Measurements from ENCODE around the gene CD2AP. TPM values are rescaled to one million over a fixed set of nuclear protein-coding genes. Genes with fewer than 3 reads are reported as not detected.
A peak's percentile ranks its signal among the peaks of the same experiment; 100 is the strongest.
"Not testable (repeated sequence)": the region's sequence is repeated elsewhere in the genome, so short reads cannot be mapped to it uniquely, and the experiment has no call there.

Gene CD2AP
- total and polyA plus RNA-seq, 2 experiments from 2014 or later: 13.2 to 22.8 TPM

GRCh38 chr6:47476781-47477496 is 650 bp upstream of the CD2AP start:
- peaks cover 39% of the 10 kb centered on the region for H3K79me2 ChIP-seq (ENCODE audit: insufficient read depth)
- H3K9ac ChIP-seq: peak overlapping the region; percentile 96
- DNase-seq: peak; percentile 18
- peak overlapping the region; percentile 95 for H2AFZ ChIP-seq
- TF ChIP-seq EZH2 (IDR thresholded peaks at IDR 0.05; ENCODE audit: insufficient read depth, poor library complexity, severe bottlenecking): no peak
- TF ChIP-seq EZH2phosphoT487 (IDR thresholded peaks at IDR 0.05; ENCODE audit: insufficient read depth, low read depth): no peak
- WGBS, 2 experiments (ENCODE audit: low coverage in 1 of 2, low lambda C conversion rate in 2 of 2, missing lambda C conversion rate in 2 of 2): 8 to 9% methylated on average over 21 of the region's 21 CpGs
- peaks cover 20% of the 10 kb centered on the region; the same call in 1 of the 2 replicates for H3F3A ChIP-seq (ENCODE audit: insufficient read depth)
- H3K4me2 ChIP-seq (ENCODE audit: unreplicated experiment): peak overlapping the region; percentile 97
- H3K27ac ChIP-seq: peak overlapping the region; percentile 81; the same call in 1 of the 2 replicates
- no peaks in the 10 kb centered on the region for H4K20me1 ChIP-seq (ENCODE audit: insufficient read depth)
- H3K4me1 ChIP-seq (ENCODE audit: insufficient read depth): peaks cover 14% of the 10 kb centered on the region
- peak overlapping the region; percentile 99 for H3K4me3 ChIP-seq
- H3K9me2 ChIP-seq (ENCODE audit: insufficient read depth): no peaks in the 10 kb centered on the region
- in situ Hi-C loops (cut with MboI): no loop called here
- H3K27me3 ChIP-seq (replicated peaks; ENCODE audit: insufficient read depth): no peaks in the 10 kb centered on the region
- no peaks in the 10 kb centered on the region for H3K36me3 ChIP-seq (ENCODE audit: low read depth)
- H3K9me3 ChIP-seq (ENCODE audit: low read depth): no peaks in the 10 kb centered on the region

GRCh38 chr6:47478233-47479139 is 897 bp downstream of the CD2AP start:
- Histone ChIP-seq H3K9me3 (ENCODE audit: low read depth) (no peaks in the 10 kb centered on the region), H3K4me3 (peak overlapping the region; percentile 99), H2AFZ (peak overlapping the region; percentile 95), H3K9me2 (ENCODE audit: insufficient read depth) (no peaks in the 10 kb centered on the region), H3K36me3 (ENCODE audit: low read depth) (no peaks in the 10 kb centered on the region), H4K20me1 (ENCODE audit: insufficient read depth) (no peaks in the 10 kb centered on the region; the same call in 1 of the 2 replicates), H3K9ac (peak overlapping the region; percentile 96), H3K4me1 (ENCODE audit: insufficient read depth) (peaks cover 21% of the 10 kb centered on the region), H3K79me2 (ENCODE audit: insufficient read depth) (peaks cover 55% of the 10 kb centered on the region), H3K27me3 (replicated peaks; ENCODE audit: insufficient read depth) (no peaks in the 10 kb centered on the region), H3K4me2 (ENCODE audit: unreplicated experiment) (peak overlapping the region; percentile 97), H3F3A (ENCODE audit: insufficient read depth) (peaks cover 23% of the 10 kb centered on the region), H3K27ac (peak overlapping the region; percentile 81)
- TF ChIP-seq EZH2phosphoT487 (IDR thresholded peaks at IDR 0.05; ENCODE audit: insufficient read depth, low read depth) (no peak), EZH2 (IDR thresholded peaks at IDR 0.05; ENCODE audit: insufficient read depth, poor library complexity, severe bottlenecking) (no peak)
- in situ Hi-C loops (cut with MboI): no loop called here
- DNase-seq: peak; percentile 55
- WGBS, 2 experiments (ENCODE audit: low coverage in 1 of 2, low lambda C conversion rate in 2 of 2, missing lambda C conversion rate in 2 of 2): 1% methylated on average over 21 to 31 of the region's 31 CpGs

DNA sequence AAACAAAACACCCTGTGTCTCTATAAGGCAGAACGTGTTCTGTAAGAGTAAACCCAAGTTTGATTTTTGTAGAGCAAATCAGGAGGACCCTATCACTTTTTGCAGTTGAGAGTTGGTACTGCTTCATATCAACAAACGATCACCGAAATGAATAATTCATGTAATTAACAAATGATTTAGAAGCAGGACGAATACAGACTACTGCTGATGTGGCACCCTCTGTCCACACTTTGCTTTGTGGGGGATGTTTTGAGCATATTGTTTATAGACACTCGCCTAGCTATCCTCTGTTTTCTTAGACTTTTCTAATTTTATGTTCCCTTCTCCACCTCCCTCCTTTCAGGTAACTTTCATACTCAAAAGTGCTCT is 1.5 kb downstream of the CD2AP start:
- TF ChIP-seq EZH2phosphoT487 (IDR thresholded peaks at IDR 0.05; ENCODE audit: insufficient read depth, low read depth) (no peak), EZH2 (IDR thresholded peaks at IDR 0.05; ENCODE audit: insufficient read depth, poor library complexity, severe bottlenecking) (no peak)
- Histone ChIP-seq H3K9ac (peak overlapping the region; percentile 96), H3K9me2 (ENCODE audit: insufficient read depth) (no peaks in the 10 kb centered on the region), H3K27ac (peak overlapping the region; percentile 81), H3K9me3 (ENCODE audit: low read depth) (no peaks in the 10 kb centered on the region), H3K27me3 (replicated peaks; ENCODE audit: insufficient read depth) (no peaks in the 10 kb centered on the region), H3K4me3 (peak overlapping the region; percentile 99), H3K79me2 (ENCODE audit: insufficient read depth) (peaks cover 61% of the 10 kb centered on the region), H3K36me3 (ENCODE audit: low read depth) (no peaks in the 10 kb centered on the region), H4K20me1 (ENCODE audit: insufficient read depth) (no peaks in the 10 kb centered on the region; the same call in 1 of the 2 replicates), H3F3A (ENCODE audit: insufficient read depth) (peaks cover 29% of the 10 kb centered on the region), H3K4me2 (ENCODE audit: unreplicated experiment) (peak overlapping the region; percentile 97), H3K4me1 (ENCODE audit: insufficient read depth) (peaks cover 27% of the 10 kb centered on the region), H2AFZ (peak overlapping the region; percentile 95)
- DNase-seq: peak; percentile 56
- WGBS, 2 experiments (ENCODE audit: low coverage in 1 of 2, low lambda C conversion rate in 2 of 2, missing lambda C conversion rate in 2 of 2): 0% methylated on average over 5 of the region's 5 CpGs
- in situ Hi-C loops (cut with MboI): no loop called here

GRCh38 chr6:47479874-47480273 is 2.3 kb downstream of the CD2AP start:
- Histone ChIP-seq H3K4me3 (peak overlapping the region; percentile 99), H3K9me3 (ENCODE audit: low read depth) (no peaks in the 10 kb centered on the region)

DNA sequence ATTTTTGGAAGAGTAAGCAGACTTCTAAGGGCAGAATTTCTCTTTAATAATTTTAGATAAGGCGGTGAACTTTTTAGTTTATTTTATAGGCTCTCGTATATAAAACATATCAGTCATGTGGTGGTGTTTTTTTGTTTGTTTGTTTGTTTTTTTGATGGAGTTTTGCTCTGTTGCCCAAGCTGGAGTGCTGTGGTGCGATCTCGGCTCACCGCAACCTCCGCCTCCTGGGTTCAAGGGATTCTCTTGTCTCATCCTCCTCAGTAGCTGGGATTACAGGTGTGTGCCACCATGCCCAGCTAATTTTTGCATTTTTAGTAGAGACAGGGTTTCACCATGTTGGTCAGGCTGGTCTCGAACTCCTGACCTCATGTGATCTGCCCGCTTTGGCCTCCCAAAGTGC is 3.6 kb downstream of the CD2AP start:
- DNase-seq; H3K27me3 ChIP-seq (replicated peaks; ENCODE audit: insufficient read depth); H3K9me3 ChIP-seq (ENCODE audit: low read depth); H3K9me2 ChIP-seq (ENCODE audit: insufficient read depth); H2AFZ ChIP-seq; H3K27ac ChIP-seq; in situ Hi-C loops (cut with MboI); H3K4me3 ChIP-seq; H3K9ac ChIP-seq; H4K20me1 ChIP-seq (ENCODE audit: insufficient read depth); H3K4me2 ChIP-seq (ENCODE audit: unreplicated experiment); H3K36me3 ChIP-seq (ENCODE audit: low read depth): not testable (repeated sequence)
- H3F3A ChIP-seq (ENCODE audit: insufficient read depth): peaks cover 43% of the 10 kb centered on the region
- H3K79me2 ChIP-seq (ENCODE audit: insufficient read depth): peaks cover 77% of the 10 kb centered on the region
- WGBS, 2 experiments (ENCODE audit: low coverage in 1 of 2, low lambda C conversion rate in 2 of 2, missing lambda C conversion rate in 2 of 2): 97 to 98% methylated on average over 8 of the region's 8 CpGs
- H3K4me1 ChIP-seq (ENCODE audit: insufficient read depth): peaks cover 47% of the 10 kb centered on the region

More at GRCh38 chr6:47479874-47480273, 2.3 kb downstream of the CD2AP start:
- Histone ChIP-seq H3K36me3 (ENCODE audit: low read depth) (no peaks in the 10 kb centered on the region), H3K9ac (peak overlapping the region; percentile 96), H4K20me1 (ENCODE audit: insufficient read depth) (no peaks in the 10 kb centered on the region; the same call in 1 of the 2 replicates), H2AFZ (no peak overlapping the region), H3K27me3 (replicated peaks; ENCODE audit: insufficient read depth) (no peaks in the 10 kb centered on the region), H3K79me2 (ENCODE audit: insufficient read depth) (peaks cover 64% of the 10 kb centered on the region), H3K4me2 (ENCODE audit: unreplicated experiment) (peak overlapping the region; percentile 97), H3K4me1 (ENCODE audit: insufficient read depth) (peaks cover 34% of the 10 kb centered on the region), H3K9me2 (ENCODE audit: insufficient read depth) (no peaks in the 10 kb centered on the region), H3K27ac (peak overlapping the region; percentile 81; the same call in 1 of the 2 replicates), H3F3A (ENCODE audit: insufficient read depth) (peaks cover 35% of the 10 kb centered on the region)
- TF ChIP-seq EZH2phosphoT487 (IDR thresholded peaks at IDR 0.05; ENCODE audit: insufficient read depth, low read depth) (no peak), EZH2 (IDR thresholded peaks at IDR 0.05; ENCODE audit: insufficient read depth, poor library complexity, severe bottlenecking) (no peak)
- no peak for DNase-seq
- WGBS, 2 experiments (ENCODE audit: low coverage in 1 of 2, low lambda C conversion rate in 2 of 2, missing lambda C conversion rate in 2 of 2): 96 to 97% methylated on average over 3 of the region's 3 CpGs
- in situ Hi-C loops (cut with MboI): no loop called here
